B cell (primary cell): ENCODE measurements around the gene YJU2.

Experiments used
- EZH2 ChIP-seq: IDR thresholded peaks from 2 replicates; pipeline ENCODE4 v1.6.1; 2012; ENCODE audit warnings: borderline replicate concordance, low read depth, mild to moderate bottlenecking, moderate library complexity, low read length; ENCODE audit not compliant: insufficient read depth, poor library complexity, severe bottlenecking
- TF ChIP-seq, protein P1 (sequence below): fragments of 200-600 bp; IDR thresholded peaks from one replicate; pipeline ENCODE4 v1.8.0; 2022; ENCODE audit warnings: antibody characterized with exemption, mild to moderate bottlenecking

DNA sequence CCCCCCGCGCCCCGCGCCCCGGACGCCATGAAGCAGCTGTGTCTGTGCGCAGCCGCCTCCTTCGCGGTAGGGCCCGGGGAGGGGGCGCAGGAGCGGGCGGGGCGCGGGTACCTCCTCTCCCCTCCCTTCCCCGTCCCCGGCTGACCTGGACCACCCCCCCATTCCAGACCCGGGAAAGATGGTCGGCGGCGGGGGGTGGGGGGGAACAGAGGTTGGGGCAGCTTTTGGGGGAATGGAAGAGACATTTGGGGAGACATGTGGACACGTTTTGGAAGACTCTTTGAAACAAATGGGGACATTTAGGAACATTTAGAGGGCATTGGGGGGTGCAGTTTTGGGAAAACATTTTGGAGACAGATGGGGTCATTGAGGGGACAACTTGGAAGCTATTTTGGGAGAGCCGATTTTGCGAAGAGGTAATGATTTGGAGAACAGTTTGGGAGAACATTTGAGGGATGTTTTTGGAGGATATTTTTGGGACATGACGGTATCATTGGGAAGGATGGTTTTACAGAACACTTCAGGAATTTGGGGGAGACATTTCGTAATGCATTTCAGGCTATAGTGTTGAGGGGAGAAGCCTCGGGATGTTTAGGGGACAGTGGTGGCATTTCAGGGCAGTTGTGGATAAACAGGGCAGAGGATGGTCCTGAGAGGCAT, 48.3 kb upstream of the YJU2 start:
- TF ChIP-seq, protein P1, sequence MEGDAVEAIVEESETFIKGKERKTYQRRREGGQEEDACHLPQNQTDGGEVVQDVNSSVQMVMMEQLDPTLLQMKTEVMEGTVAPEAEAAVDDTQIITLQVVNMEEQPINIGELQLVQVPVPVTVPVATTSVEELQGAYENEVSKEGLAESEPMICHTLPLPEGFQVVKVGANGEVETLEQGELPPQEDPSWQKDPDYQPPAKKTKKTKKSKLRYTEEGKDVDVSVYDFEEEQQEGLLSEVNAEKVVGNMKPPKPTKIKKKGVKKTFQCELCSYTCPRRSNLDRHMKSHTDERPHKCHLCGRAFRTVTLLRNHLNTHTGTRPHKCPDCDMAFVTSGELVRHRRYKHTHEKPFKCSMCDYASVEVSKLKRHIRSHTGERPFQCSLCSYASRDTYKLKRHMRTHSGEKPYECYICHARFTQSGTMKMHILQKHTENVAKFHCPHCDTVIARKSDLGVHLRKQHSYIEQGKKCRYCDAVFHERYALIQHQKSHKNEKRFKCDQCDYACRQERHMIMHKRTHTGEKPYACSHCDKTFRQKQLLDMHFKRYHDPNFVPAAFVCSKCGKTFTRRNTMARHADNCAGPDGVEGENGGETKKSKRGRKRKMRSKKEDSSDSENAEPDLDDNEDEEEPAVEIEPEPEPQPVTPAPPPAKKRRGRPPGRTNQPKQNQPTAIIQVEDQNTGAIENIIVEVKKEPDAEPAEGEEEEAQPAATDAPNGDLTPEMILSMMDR: no peak
- no peak for TF ChIP-seq EZH2
